DND-41 (cell line): Measurements from ENCODE around the gene TMBIM4.

ENCODE experiments used
- ATAC-seq: fragments of 200-7000 bp; cut with Tn5 transposase; 3 replicates; pipeline ENCODE4 v1.9.1; 2021; ENCODE audit warnings: low read depth; ENCODE audit not compliant: insufficient read depth
- DNase-seq: peaks from one replicate; pipeline ENCODE4 v3.0.0-alpha.2; 2020
- H2AFZ ChIP-seq: 2 replicates; pipeline ENCODE4 v1.6.0; 2012; ENCODE audit warnings: low read depth, low read length
- H3K27ac ChIP-seq: 2 replicates; pipeline ENCODE4 v1.5.1; 2012; ENCODE audit warnings: low read length, inconsistent platforms
- H3K27me3 ChIP-seq: fragments of 200-600 bp; sonication (generic); 2 replicates; pipeline ENCODE4 v1.6.0; 2012; ENCODE audit warnings: low read length, mild to moderate bottlenecking, inconsistent platforms; ENCODE audit not compliant: insufficient read depth, poor library complexity
- H3K36me3 ChIP-seq: 2 replicates; pipeline ENCODE4 v1.5.1; 2012; ENCODE audit warnings: low read length, inconsistent platforms; ENCODE audit not compliant: insufficient read depth
- H3K4me1 ChIP-seq: 2 replicates; pipeline ENCODE4 v1.5.1; 2012; ENCODE audit warnings: mild to moderate bottlenecking, low read length; ENCODE audit not compliant: insufficient read depth
- H3K4me2 ChIP-seq: 2 replicates; pipeline ENCODE4 v1.6.0; 2012; ENCODE audit warnings: mild to moderate bottlenecking, moderate library complexity, low read length, inconsistent platforms; ENCODE audit not compliant: insufficient read depth
- H3K4me3 ChIP-seq, 2 experiments: fragments of 200-600 bp in 1 of 2; shearing (Covaris generic) in 1 of 2; 2 replicates each; pipeline ENCODE4 v1.5.1; 2012 to 2016; ENCODE audit warnings: inconsistent platforms in 2 of 2, low read length in 2 of 2, mild to moderate bottlenecking in 2 of 2, low read depth in 1 of 2, moderate library complexity in 1 of 2
- H3K79me2 ChIP-seq: 2 replicates; pipeline ENCODE4 v1.6.0; 2012; ENCODE audit warnings: low read length, inconsistent platforms; ENCODE audit not compliant: insufficient read depth
- H3K9ac ChIP-seq: 2 replicates; pipeline ENCODE4 v1.6.0; 2012; ENCODE audit warnings: low read depth, mild to moderate bottlenecking, inconsistent platforms, low read length, moderate library complexity
- H3K9me3 ChIP-seq: 2 replicates; pipeline ENCODE4 v1.5.1; 2012; ENCODE audit warnings: low read length, moderate library complexity, mild to moderate bottlenecking, inconsistent platforms; ENCODE audit not compliant: insufficient read depth, severe bottlenecking
- H4K20me1 ChIP-seq: 2 replicates; pipeline ENCODE4 v1.6.0; 2012; ENCODE audit warnings: low read length; ENCODE audit not compliant: insufficient read depth
- EZH2 ChIP-seq: IDR thresholded peaks from 3 replicates; pipeline ENCODE4 v1.6.1; 2012; ENCODE audit warnings: borderline replicate concordance, low read depth, mild to moderate bottlenecking, moderate library complexity, low read length, inconsistent platforms; ENCODE audit not compliant: severe bottlenecking
- TF ChIP-seq, protein P1 (sequence below): IDR thresholded peaks from 2 replicates; pipeline ENCODE4 v1.5.1; 2012; ENCODE audit warnings: borderline replicate concordance, low read length, moderate library complexity, mild to moderate bottlenecking; ENCODE audit not compliant: poor library complexity, severe bottlenecking; ENCODE audit errors: extremely low read depth

The TMBIM4 gene

DNA sequence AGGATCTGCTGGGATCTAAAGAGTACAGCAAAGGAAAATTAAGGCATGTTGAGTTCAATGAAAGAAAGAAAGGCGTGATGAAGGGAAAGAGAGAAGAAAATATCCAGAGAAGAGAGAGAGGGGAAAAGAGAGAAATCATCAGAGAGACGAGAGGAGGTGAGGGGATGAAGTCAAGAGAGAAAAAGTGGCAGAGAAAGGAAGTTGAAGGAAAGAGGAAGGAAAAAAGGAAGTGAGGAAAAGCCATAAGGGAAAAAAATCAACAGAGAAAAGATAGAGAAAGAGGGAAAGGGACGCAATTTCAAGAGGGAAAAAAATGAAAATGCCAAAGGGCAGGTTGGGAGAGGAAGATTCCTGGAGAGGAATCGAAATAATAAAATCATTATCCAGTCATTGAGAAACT is 79.6 kb downstream of the TMBIM4 start:
- no peaks in the 10 kb centered on the region for H3K4me1 ChIP-seq
- H3K4me3 ChIP-seq: no peak overlapping the region
- H3K9me3 ChIP-seq: no peaks in the 10 kb centered on the region
- TF ChIP-seq, protein P1, sequence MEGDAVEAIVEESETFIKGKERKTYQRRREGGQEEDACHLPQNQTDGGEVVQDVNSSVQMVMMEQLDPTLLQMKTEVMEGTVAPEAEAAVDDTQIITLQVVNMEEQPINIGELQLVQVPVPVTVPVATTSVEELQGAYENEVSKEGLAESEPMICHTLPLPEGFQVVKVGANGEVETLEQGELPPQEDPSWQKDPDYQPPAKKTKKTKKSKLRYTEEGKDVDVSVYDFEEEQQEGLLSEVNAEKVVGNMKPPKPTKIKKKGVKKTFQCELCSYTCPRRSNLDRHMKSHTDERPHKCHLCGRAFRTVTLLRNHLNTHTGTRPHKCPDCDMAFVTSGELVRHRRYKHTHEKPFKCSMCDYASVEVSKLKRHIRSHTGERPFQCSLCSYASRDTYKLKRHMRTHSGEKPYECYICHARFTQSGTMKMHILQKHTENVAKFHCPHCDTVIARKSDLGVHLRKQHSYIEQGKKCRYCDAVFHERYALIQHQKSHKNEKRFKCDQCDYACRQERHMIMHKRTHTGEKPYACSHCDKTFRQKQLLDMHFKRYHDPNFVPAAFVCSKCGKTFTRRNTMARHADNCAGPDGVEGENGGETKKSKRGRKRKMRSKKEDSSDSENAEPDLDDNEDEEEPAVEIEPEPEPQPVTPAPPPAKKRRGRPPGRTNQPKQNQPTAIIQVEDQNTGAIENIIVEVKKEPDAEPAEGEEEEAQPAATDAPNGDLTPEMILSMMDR: no peak
- no peak for TF ChIP-seq EZH2
- H3K27me3 ChIP-seq: peaks cover 2% of the 10 kb centered on the region
- no peaks in the 10 kb centered on the region for H3K36me3 ChIP-seq
- H2AFZ ChIP-seq: no peak overlapping the region
- ATAC-seq (no peak), DNase-seq (no peak)
- no peak overlapping the region for H3K9ac ChIP-seq
- H3K27ac ChIP-seq: no peak overlapping the region
- H3K4me2 ChIP-seq: no peak overlapping the region
- no peaks in the 10 kb centered on the region for H4K20me1 ChIP-seq
- no peaks in the 10 kb centered on the region for H3K79me2 ChIP-seq

DNA sequence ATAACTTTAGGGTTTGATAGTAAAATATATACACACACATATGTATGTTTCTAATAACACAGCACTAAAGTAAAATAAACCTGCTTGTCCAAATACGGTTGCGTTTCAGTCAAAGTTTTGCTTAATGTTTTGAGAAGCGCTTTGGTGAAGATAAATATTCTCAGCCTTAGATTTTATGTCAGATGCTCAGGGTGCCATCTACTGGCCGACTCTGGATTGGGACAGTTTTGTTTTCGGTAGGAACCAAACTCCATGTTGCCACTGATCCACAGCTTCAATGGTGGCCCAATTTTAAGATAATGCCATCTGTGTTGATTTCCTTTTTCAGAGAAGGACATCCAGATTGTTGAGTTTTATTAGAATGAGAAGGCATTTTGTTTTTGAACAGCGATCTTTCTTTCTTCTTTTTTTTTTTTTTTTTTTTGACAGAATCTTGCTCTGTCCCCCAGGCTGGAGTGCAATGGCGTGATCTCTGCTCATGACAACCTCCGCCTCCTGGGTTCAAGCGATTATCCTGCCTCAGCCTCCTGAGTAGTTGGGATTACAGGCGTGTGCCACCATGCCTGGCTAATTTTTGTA is 82.3 kb downstream of the TMBIM4 start:
- no peak overlapping the region for H3K27ac ChIP-seq
- H2AFZ ChIP-seq: no peak overlapping the region
- ATAC-seq (peak; percentile 70), DNase-seq (peak; percentile 57)
- H3K9me3 ChIP-seq: no peaks in the 10 kb centered on the region
- H3K4me2 ChIP-seq: no peak overlapping the region
- no peaks in the 10 kb centered on the region for H3K36me3 ChIP-seq
- H3K79me2 ChIP-seq: no peaks in the 10 kb centered on the region
- H4K20me1 ChIP-seq: no peaks in the 10 kb centered on the region
- H3K27me3 ChIP-seq: peaks cover 2% of the 10 kb centered on the region
- TF ChIP-seq EZH2: no peak
- TF ChIP-seq, protein P1: peak; percentile 84
- no peaks in the 10 kb centered on the region for H3K4me1 ChIP-seq
- H3K4me3 ChIP-seq: no peak overlapping the region
- no peak overlapping the region for H3K9ac ChIP-seq

DNA sequence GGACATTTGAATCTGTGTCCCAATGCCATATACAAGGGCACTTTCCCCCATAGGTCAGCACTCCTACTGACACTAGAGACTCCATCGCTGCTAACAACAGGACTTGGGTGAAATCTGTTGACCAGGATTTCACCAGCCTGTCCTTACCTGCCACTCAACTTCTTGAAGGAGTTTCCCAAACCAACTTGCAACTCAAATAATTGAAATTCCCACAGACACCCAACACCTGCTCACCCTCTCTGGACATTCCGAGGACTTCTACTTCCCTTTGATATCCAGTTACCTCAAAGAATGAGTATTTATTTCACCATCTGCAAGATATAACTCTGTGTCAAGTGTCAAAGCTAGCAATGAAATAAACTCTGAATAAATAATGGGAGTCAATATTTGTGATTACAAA is 83.8 kb downstream of the TMBIM4 start:
- no peak for DNase-seq
- no peak overlapping the region; the same call in 1 of the 2 replicates for H2AFZ ChIP-seq
- no peak for ATAC-seq

More for the DNA sequence above, 83.8 kb downstream of the TMBIM4 start:
- Histone ChIP-seq H3K79me2 (no peaks in the 10 kb centered on the region), H3K9ac (no peak overlapping the region), H3K9me3 (no peaks in the 10 kb centered on the region), H3K4me2 (no peak overlapping the region), H3K4me1 (no peaks in the 10 kb centered on the region), H3K27ac (no peak overlapping the region), H3K4me3 (no peak overlapping the region), H4K20me1 (no peaks in the 10 kb centered on the region), H3K27me3 (peaks cover 2% of the 10 kb centered on the region), H3K36me3 (no peaks in the 10 kb centered on the region)
- no peak for TF ChIP-seq EZH2
